WI38 (cell line): Measurements from ENCODE around the gene NKD1.

ENCODE experiments used
- H3K4me3 ChIP-seq: 2 replicates; pipeline ENCODE4 v1.5.1; 2011; ENCODE audit warnings: low read depth, mild to moderate bottlenecking, control low read depth, low read length
- TF ChIP-seq, protein P1 (sequence below): IDR thresholded peaks from 2 replicates; pipeline ENCODE4 v1.5.1; 2012; ENCODE audit warnings: low read depth, mild to moderate bottlenecking, control low read depth, low read length

Gene NKD1

DNA sequence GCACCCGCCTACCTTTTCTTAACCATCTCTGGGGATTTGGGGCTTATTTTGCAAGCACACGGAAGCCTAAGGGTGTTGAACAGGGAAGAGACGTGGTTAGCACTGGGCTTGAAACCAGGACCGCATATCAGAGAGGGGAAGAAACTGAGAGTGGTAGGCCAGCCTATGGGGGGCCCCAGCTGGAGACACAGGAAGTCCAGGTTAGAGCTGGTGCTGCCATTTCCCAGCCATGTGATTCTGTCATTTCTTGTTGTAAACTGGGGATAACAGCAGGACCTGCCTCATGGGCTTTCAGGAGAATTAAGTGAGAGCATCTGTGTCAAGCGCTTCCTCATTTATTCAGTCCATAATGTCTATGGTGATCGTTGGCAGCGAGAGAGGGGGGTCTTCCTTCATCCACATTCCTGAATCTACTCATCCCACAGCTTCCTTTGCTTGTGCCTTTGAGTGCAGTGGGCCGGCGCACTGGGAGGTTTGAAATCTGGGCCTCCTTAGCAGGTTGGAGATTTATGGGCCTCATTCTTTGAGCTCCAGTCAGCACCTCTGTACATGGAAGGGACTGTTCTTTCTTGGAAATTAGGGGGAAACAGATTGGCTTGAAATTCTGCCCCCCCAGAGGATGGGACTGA lies 20.1 kb downstream of the NKD1 start:
- no peak overlapping the region for H3K4me3 ChIP-seq
- TF ChIP-seq, protein P1, sequence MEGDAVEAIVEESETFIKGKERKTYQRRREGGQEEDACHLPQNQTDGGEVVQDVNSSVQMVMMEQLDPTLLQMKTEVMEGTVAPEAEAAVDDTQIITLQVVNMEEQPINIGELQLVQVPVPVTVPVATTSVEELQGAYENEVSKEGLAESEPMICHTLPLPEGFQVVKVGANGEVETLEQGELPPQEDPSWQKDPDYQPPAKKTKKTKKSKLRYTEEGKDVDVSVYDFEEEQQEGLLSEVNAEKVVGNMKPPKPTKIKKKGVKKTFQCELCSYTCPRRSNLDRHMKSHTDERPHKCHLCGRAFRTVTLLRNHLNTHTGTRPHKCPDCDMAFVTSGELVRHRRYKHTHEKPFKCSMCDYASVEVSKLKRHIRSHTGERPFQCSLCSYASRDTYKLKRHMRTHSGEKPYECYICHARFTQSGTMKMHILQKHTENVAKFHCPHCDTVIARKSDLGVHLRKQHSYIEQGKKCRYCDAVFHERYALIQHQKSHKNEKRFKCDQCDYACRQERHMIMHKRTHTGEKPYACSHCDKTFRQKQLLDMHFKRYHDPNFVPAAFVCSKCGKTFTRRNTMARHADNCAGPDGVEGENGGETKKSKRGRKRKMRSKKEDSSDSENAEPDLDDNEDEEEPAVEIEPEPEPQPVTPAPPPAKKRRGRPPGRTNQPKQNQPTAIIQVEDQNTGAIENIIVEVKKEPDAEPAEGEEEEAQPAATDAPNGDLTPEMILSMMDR: no peak

GRCh38 chr16:50570354-50570753 lies 22.2 kb downstream of the NKD1 start:
- H3K4me3 ChIP-seq: no peak overlapping the region
- TF ChIP-seq, protein P1: no peak

GRCh38 chr16:50570808-50571598 lies 22.8 kb downstream of the NKD1 start:
- no peak overlapping the region for H3K4me3 ChIP-seq

DNA sequence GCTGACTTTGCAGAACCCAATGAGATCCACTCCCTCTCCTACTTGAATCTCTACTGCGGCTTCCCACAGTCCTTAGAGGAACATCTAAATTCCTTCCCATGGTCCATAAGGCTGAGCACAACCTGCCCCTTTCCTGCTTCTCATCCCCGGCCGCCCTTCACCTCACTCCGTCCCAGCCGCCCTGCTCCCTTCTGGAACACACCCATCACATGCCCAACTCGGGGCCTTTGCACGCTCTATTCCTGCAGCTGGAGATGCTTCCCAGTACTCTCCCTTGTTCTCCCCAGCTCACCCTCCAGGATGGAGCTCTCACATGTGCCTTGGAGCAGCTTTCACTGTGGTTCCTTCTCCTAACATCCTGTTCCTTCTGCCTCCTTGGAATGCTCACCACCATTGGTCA lies 23.6 kb downstream of the NKD1 start:
- no peak overlapping the region for H3K4me3 ChIP-seq
- TF ChIP-seq, protein P1: no peak

More at GRCh38 chr16:50570808-50571598, 22.8 kb downstream of the NKD1 start:
- TF ChIP-seq, protein P1: no peak

DNA sequence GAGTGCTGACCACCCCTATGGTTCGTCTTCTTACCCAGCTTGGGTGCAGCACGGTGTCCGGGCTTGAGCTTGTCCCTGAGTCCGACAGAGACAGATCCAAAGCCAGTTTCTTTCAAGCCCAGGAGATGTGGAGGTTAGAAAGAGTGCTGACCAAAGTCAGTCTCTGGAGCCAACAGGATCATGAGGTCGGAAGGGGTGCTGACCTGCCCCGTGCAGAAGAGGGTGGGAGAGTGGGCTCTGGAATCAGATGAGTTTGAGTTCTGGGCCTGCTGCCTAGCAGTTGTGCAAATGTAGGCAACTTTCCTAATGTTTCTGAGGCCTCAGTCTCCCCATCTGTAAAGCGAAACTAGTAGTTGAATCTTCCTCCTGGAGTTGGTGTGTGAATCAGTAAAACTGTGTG lies 24.5 kb downstream of the NKD1 start:
- H3K4me3 ChIP-seq: no peak overlapping the region
- TF ChIP-seq, protein P1: no peak

DNA sequence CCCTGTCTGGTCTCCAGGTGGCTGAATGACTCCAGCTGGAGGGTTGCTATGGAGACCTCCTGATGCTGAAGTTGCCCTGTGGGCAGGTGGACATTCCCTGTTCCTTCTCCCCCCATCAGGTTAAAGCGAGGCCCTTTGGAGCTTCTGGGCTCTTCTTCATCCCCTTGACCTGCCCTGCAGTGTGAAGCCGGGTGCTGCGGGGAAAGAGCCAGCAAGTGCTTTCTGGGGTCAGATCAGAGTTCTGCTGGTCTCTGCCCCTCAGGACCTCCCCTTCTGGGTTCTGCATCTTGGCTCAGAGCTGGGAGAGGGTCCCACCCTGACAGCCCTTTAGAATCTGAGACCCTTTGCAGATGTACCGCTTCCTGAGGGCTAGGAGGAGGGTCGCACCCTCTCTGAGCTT lies 25.1 kb downstream of the NKD1 start:
- H3K4me3 ChIP-seq: no peak overlapping the region
- TF ChIP-seq, protein P1: no peak
